PC-3 (cell line): ENCODE data around the gene CACNA1S. TPM values are rescaled to one million over a fixed set of nuclear protein-coding genes. Genes with fewer than 3 reads are reported as not detected.

ENCODE experiments used
- ATAC-seq: fragments of 200-7000 bp; cut with Tn5 transposase; 2 replicates; pipeline ENCODE4 v1.9.1; 2020; ENCODE audit warnings: mild to moderate bottlenecking, moderate library complexity
- BruUV-seq: library from RNA; stranded (reverse); fragments of 400-500 nt; replicated peaks from 2 replicates; lab custom pipeline; 2021; lab: Mats Ljungman, UMichigan
- CTCF ChIA-PET: fragments of 300-600 bp; sonication (Branson Sonifier 250); formaldehyde crosslinking; loops from one replicate; lab custom pipeline; 2022; ENCODE audit warnings: antibody characterized with exemption; lab: Charles Lee
- POLR2A ChIA-PET: fragments of 300-600 bp; sonication (Branson Sonifier 250); formaldehyde crosslinking; loops from one replicate; lab custom pipeline; 2022; ENCODE audit warnings: antibody characterized with exemption; ENCODE audit not compliant: unreplicated experiment; lab: Charles Lee
- DNase-seq: peaks from one replicate; pipeline ENCODE4 v3.0.0-alpha.2; 2015
- H2AFZ ChIP-seq: fragments of 300-600 bp; sonication (generic); 2 replicates; pipeline ENCODE4 v1.6.0; 2016; ENCODE audit warnings: antibody characterized with exemption, low read length
- H3F3A ChIP-seq: fragments of 300-600 bp; sonication (generic); one replicate; pipeline ENCODE4 v1.6.0; 2017; ENCODE audit warnings: antibody characterized with exemption, low read length, control low read depth, mild to moderate bottlenecking; ENCODE audit not compliant: unreplicated experiment
- H3K27ac ChIP-seq: fragments of 300-600 bp; sonication (generic); 2 replicates; pipeline ENCODE4 v1.5.1; 2016; ENCODE audit warnings: mild to moderate bottlenecking, low read length
- H3K27me3 ChIP-seq: fragments of 300-600 bp; sonication (generic); 2 replicates; pipeline ENCODE4 v1.6.1; 2016; ENCODE audit warnings: low read length, mixed read lengths
- H3K36me3 ChIP-seq: fragments of 300-600 bp; sonication (generic); 2 replicates; pipeline ENCODE4 v1.6.1; 2016; ENCODE audit warnings: low read depth, mixed run types, low read length, mixed read lengths
- H3K4me1 ChIP-seq: fragments of 300-600 bp; sonication (generic); 2 replicates; pipeline ENCODE4 v1.5.1; 2016; ENCODE audit warnings: low read length; ENCODE audit not compliant: insufficient read depth
- H3K4me2 ChIP-seq: fragments of 300-600 bp; sonication (generic); 2 replicates; pipeline ENCODE4 v1.6.0; 2016; ENCODE audit warnings: low read length
- H3K4me3 ChIP-seq: fragments of 300-600 bp; sonication (generic); 2 replicates; pipeline ENCODE4 v1.5.1; 2016; ENCODE audit warnings: mild to moderate bottlenecking, low read length, mixed read lengths
- H3K79me2 ChIP-seq: fragments of 300-600 bp; sonication (generic); 2 replicates; pipeline ENCODE4 v1.6.1; 2017; ENCODE audit warnings: low read length, mixed read lengths
- H3K9ac ChIP-seq: fragments of 300-600 bp; sonication (generic); 2 replicates; pipeline ENCODE4 v1.6.0; 2016; ENCODE audit warnings: mild to moderate bottlenecking, low read length
- H3K9me2 ChIP-seq: fragments of 300-600 bp; sonication (generic); replicated peaks from 2 replicates; pipeline ENCODE4 v1.6.1; 2016; ENCODE audit warnings: mixed run types, low read length, mixed read lengths
- H3K9me3 ChIP-seq: fragments of 300-600 bp; sonication (generic); 2 replicates; pipeline ENCODE4 v1.6.1; 2016; ENCODE audit warnings: low read length, mixed read lengths
- H4K20me1 ChIP-seq: fragments of 300-600 bp; sonication (generic); 2 replicates; pipeline ENCODE4 v1.6.1; 2016; ENCODE audit warnings: low read length, mixed read lengths
- CTCF ChIP-seq: fragments of 300-600 bp; sonication (generic); conservative IDR thresholded peaks from 2 replicates; pipeline ENCODE4 v1.5.1; 2017; ENCODE audit warnings: antibody characterized with exemption, low read depth, mild to moderate bottlenecking, low read length
- EZH2 ChIP-seq: fragments of 300-600 bp; sonication (generic); IDR thresholded peaks from one replicate; pipeline ENCODE4 v1.6.1; 2017; ENCODE audit warnings: antibody characterized with exemption, mild to moderate bottlenecking, low read length; ENCODE audit not compliant: unreplicated experiment
- EZH2phosphoT487 ChIP-seq: fragments of 300-600 bp; sonication (generic); IDR thresholded peaks from 2 replicates; pipeline ENCODE4 v1.6.1; 2018; ENCODE audit warnings: mild to moderate bottlenecking, antibody characterized with exemption, low read length, borderline replicate concordance
- intact Hi-C: fragments of 100-400 bp; cut with micrococcal nuclease; formaldehyde crosslinking; loops from 2 replicates; pipeline ENCODE4 v1.9.0; 2023
- total RNA-seq: library from RNA; depleted of rRNA; stranded (reverse); fragments of >200 nt; gene quantifications from 2 replicates; pipeline ENCODE4 v1.2.3, GENCODE V29; 2014

The CACNA1S gene
- total RNA-seq, 1 experiment from 2014 or later: not detected

GRCh38 chr1:201044119-201044518, 68.1 kb downstream of the CACNA1S start:
- Histone ChIP-seq H3K27ac (no peak overlapping the region), H3K27me3 (peaks cover 22% of the 10 kb centered on the region), H3K4me2 (no peak overlapping the region), H4K20me1 (no peaks in the 10 kb centered on the region), H3K9ac (no peak overlapping the region), H3K4me3 (no peak overlapping the region), H3K9me3 (no peaks in the 10 kb centered on the region), H3K4me1 (no peaks in the 10 kb centered on the region), H3K79me2 (no peaks in the 10 kb centered on the region), H3K9me2 (no peaks in the 10 kb centered on the region), H3F3A (no peaks in the 10 kb centered on the region), H3K36me3 (no peaks in the 10 kb centered on the region), H2AFZ (no peak overlapping the region)
- DNase-seq (no peak), ATAC-seq (no peak)
- ChIA-PET CTCF (no interaction called here), POLR2A (interaction anchor here (0.6 kb wide), 1 partner anchor 849 kb away, joined by 8 read pairs; no protein-coding TSS in a partner anchor)
- intact Hi-C loops: loop anchor here (5.0 to 10.0 kb wide), 2 partner anchors 179 to 422 kb away; partner anchors contain the start of gene KIF14
- BruUV-seq: no TSS peak
- TF ChIP-seq EZH2 (no peak), CTCF (no peak), EZH2phosphoT487 (no peak)

- Histone ChIP-seq H3K9me3 (no peaks in the 10 kb centered on the region), H3K4me2 (no peak overlapping the region), H3F3A (no peaks in the 10 kb centered on the region), H3K36me3 (no peaks in the 10 kb centered on the region), H3K4me3 (no peak overlapping the region), H2AFZ (peak overlapping the region; percentile 10; the same call in 1 of the 2 replicates), H3K27ac (no peak overlapping the region), H4K20me1 (no peaks in the 10 kb centered on the region), H3K9me2 (no peaks in the 10 kb centered on the region), H3K27me3 (peaks cover 15% of the 10 kb centered on the region), H3K4me1 (no peaks in the 10 kb centered on the region), H3K9ac (no peak overlapping the region), H3K79me2 (no peaks in the 10 kb centered on the region)
- intact Hi-C loops: loop anchor here (1.0 to 10.0 kb wide), 5 partner anchors 71 to 484 kb away; partner anchors contain the start of gene KIF14
- BruUV-seq: no TSS peak
- CTCF ChIA-PET: interaction anchor here (0.6 to 1.0 kb wide), 7 partner anchors 17 to 484 kb away, joined by 3 to 22 read pairs (median 5); no protein-coding TSS in a partner anchor
- ATAC-seq: peak; percentile 94
- peak; percentile 92 for DNase-seq
- POLR2A ChIA-PET: no interaction called here
- TF ChIP-seq EZH2phosphoT487 (no peak), EZH2 (no peak), CTCF (peak; percentile 100)
Measured at GRCh38 chr1:201042779-201043461, 69.3 kb downstream of the CACNA1S start.

- peaks cover 25% of the 10 kb centered on the region for H3K27me3 ChIP-seq
- no peak overlapping the region for H3K27ac ChIP-seq
- H3K9ac ChIP-seq: no peak overlapping the region
- DNase-seq: no peak
- H3K79me2 ChIP-seq: no peaks in the 10 kb centered on the region
- H3F3A ChIP-seq: no peaks in the 10 kb centered on the region
- H3K4me1 ChIP-seq: no peaks in the 10 kb centered on the region
- ChIA-PET POLR2A (interaction anchor here (0.5 kb wide), 1 partner anchor 86 kb away, joined by 3 read pairs; no protein-coding TSS in a partner anchor), CTCF (interaction anchor here (1.4 kb wide), 1 partner anchor 62 kb away, joined by 7 read pairs; no protein-coding TSS in a partner anchor)
- H3K9me2 ChIP-seq: no peaks in the 10 kb centered on the region
- no peak overlapping the region for H2AFZ ChIP-seq
- no peaks in the 10 kb centered on the region for H3K36me3 ChIP-seq
- intact Hi-C loops: loop anchor here (5.0 to 10.0 kb wide), 2 partner anchors 176 to 419 kb away; partner anchors contain the start of gene KIF14
- H4K20me1 ChIP-seq: no peaks in the 10 kb centered on the region
- no peak overlapping the region for H3K4me2 ChIP-seq
- ATAC-seq: no peak
- TF ChIP-seq EZH2phosphoT487 (no peak), EZH2 (no peak), CTCF (no peak)
- BruUV-seq: no TSS peak
- no peaks in the 10 kb centered on the region for H3K9me3 ChIP-seq
- H3K4me3 ChIP-seq: no peak overlapping the region
Measured at GRCh38 chr1:201041011-201041410, 71.2 kb downstream of the CACNA1S start.
